Spleen (tissue), 11 donors: ENCODE measurements around the gene UBR7. TPM values are rescaled to one million over a fixed set of nuclear protein-coding genes. Genes with fewer than 3 reads are reported as not detected.

Source experiments
- DNase-seq: peaks from one replicate; pipeline ENCODE4 v3.0.0-alpha.2; 2020
- H3K27ac ChIP-seq, 8 donors: fragments of 200-600 bp; sonication (generic) in 7 of 8; 1 replicate in 4 of 8; 2 replicates in 4 of 8; pipeline versions ENCODE4 v1.5.0 to v1.8.0; 2016 to 2021; ENCODE audit warnings: inconsistent platforms in 4 of 8, mild to moderate bottlenecking in 4 of 8, moderate library complexity in 1 of 8
- H3K27me3 ChIP-seq, 7 donors: fragments of 200-600 bp; sonication (generic) in 6 of 7; replicated peaks in 1 of 7; 1 replicate in 4 of 7; 2 replicates in 3 of 7; pipeline versions ENCODE4 v1.5.0 to v1.8.0; 2016 to 2021; ENCODE audit warnings: inconsistent platforms in 3 of 7, mild to moderate bottlenecking in 1 of 7
- H3K36me3 ChIP-seq, 6 donors: fragments of 200-600 bp; sonication (generic) in 5 of 6; 1 replicate in 4 of 6; 2 replicates in 2 of 6; pipeline versions ENCODE4 v1.5.0 to v1.8.0; 2016 to 2021; ENCODE audit warnings: inconsistent platforms in 2 of 6
- H3K4me1 ChIP-seq, 6 donors: fragments of 200-600 bp; sonication (generic) in 5 of 6; 1 replicate in 3 of 6; 2 replicates in 3 of 6; pipeline versions ENCODE4 v1.5.0 to v1.8.0; 2016 to 2021; ENCODE audit warnings: inconsistent platforms in 3 of 6
- H3K4me3 ChIP-seq, 8 donors: fragments of 200-600 bp; sonication (generic) in 7 of 8; 1 replicate in 4 of 8; 2 replicates in 4 of 8; pipeline versions ENCODE4 v1.5.0 to v1.8.0; 2016 to 2021; ENCODE audit warnings: inconsistent platforms in 4 of 8, mild to moderate bottlenecking in 4 of 8, moderate library complexity in 2 of 8
- H3K9me3 ChIP-seq, 8 donors: fragments of 200-600 bp; sonication (generic) in 7 of 8; 1 replicate in 4 of 8; 2 replicates in 4 of 8; pipeline versions ENCODE4 v1.5.0 to v1.8.0; 2016 to 2021; ENCODE audit warnings: inconsistent platforms in 4 of 8
- CTCF ChIP-seq, 11 experiments: fragments of 200-600 bp in 7 of 11; fragments of 450-650 bp in 4 of 11; sonication (generic) in 4 of 11; IDR thresholded peaks in 8 of 11; conservative IDR thresholded peaks in 3 of 11; 1 replicate in 7 of 11; 2 replicates in 4 of 11; pipeline versions ENCODE4 v1.4.0 to v1.8.0; 2016 to 2021; ENCODE audit warnings: antibody characterized with exemption in 11 of 11, inconsistent platforms in 4 of 11, mild to moderate bottlenecking in 1 of 11
- POLR2A ChIP-seq, 3 donors: fragments of 450-650 bp; IDR thresholded peaks; one replicate each; pipeline ENCODE4 v1.5.1; 2017; ENCODE audit warnings: antibody characterized with exemption in 3 of 3, mild to moderate bottlenecking in 1 of 3
- POLR2AphosphoS5 ChIP-seq, 3 donors: sonication (generic); formaldehyde crosslinking; IDR thresholded peaks; one replicate each; pipeline ENCODE4 v1.5.1; 2017; ENCODE audit warnings: antibody characterized with exemption in 3 of 3
- WGBS, 5 donors: extraction: QIAGEN DNeasy Blood & Tissue Kit in 3 of 5; methylation state at CpG; one replicate each; pipeline versions ENCODE4 v1.1.5 to v1.1.7; 2013 to 2018; 5-methylcytosine and 5-hydroxymethylcytosine counted together
- intact Hi-C: fragments of 100-400 bp; cut with DNase I; formaldehyde crosslinking; loops from one replicate; pipeline ENCODE4 v1.15.0; 2023; ENCODE audit warnings: low total_unique reads
- polyA plus RNA-seq, 3 donors: library from polyadenylated mRNA; stranded (reverse); fragments of 200-250 nt; gene quantifications; one replicate each; pipeline ENCODE4 v1.2.1, GENCODE V29; 2013
- total RNA-seq, 7 donors: library from RNA; depleted of rRNA in 3 of 7; stranded (reverse); fragments of >200 nt in 3 of 7; fragmentation: NEBNext Ultra II Directional in 4 of 7; extraction: Animal tissue kit (Norgen Biotek cat#: 25700) in 4 of 7; gene quantifications; one replicate each; pipeline versions ENCODE4 v1.1.0 to v1.2.1, GENCODE V29; 2016 to 2021
- donor health status: healthy with polysubstance abuse.
- donor health status: DM: no; HTN: no; CAD: no; lungs with moderate emphysema.
- donor health status: DM: no; HTN: no; CAD: no.
- donor health status: Bipolar disorder and iron deficiency.
- donor health status: healthy.
- donor health status: DM: no; HTN: no; CAD: no.
- donor health status: DM: yes; HTN: yes; CAD: no.

The UBR7 gene
- total and polyA plus RNA-seq, 10 donors, result 9.7 to 39.7 (median 18.6) TPM

GRCh38 chr14:93267149-93267711 lies 60.2 kb downstream of the UBR7 start:
- Histone ChIP-seq H3K36me3 (peaks cover 0 to 28% (median 14%) of the 10 kb centered on the region in 6 donors), H3K4me1 (peaks cover 0 to 16% (median 0%) of the 10 kb centered on the region in 6 donors), H3K27me3 (no peaks in the 10 kb centered on the region), H3K9me3 (no peaks in the 10 kb centered on the region), H3K27ac (no peak overlapping the region), H3K4me3 (no peak overlapping the region)
- 77 to 90% (median 85%) methylated on average over 3 of the region's 3 CpGs for WGBS, 5 donors
- intact Hi-C loops, result no loop called here
- TF ChIP-seq POLR2A (IDR thresholded peaks at IDR 0.05) (no peak), POLR2AphosphoS5 (IDR thresholded peaks at IDR 0.05) (no peak), CTCF (IDR thresholded peaks at IDR 0.05 in 8 of 11, conservative IDR thresholded peaks at IDR 0.05 in 3 of 11) (no peak)
- DNase-seq, result no peak

GRCh38 chr14:93268406-93268805 lies 61.4 kb downstream of the UBR7 start:
- TF ChIP-seq POLR2AphosphoS5 (IDR thresholded peaks at IDR 0.05), result no peak
- no peak for TF ChIP-seq POLR2A (IDR thresholded peaks at IDR 0.05)
- no peak for TF ChIP-seq CTCF (IDR thresholded peaks at IDR 0.05 in 8 of 11, conservative IDR thresholded peaks at IDR 0.05 in 3 of 11)
- 96 to 100% (median 100%) methylated on average over 1 of the region's 1 CpG for WGBS, 5 donors

GRCh38 chr14:93269341-93270068 lies 62.4 kb downstream of the UBR7 start:
- no peak overlapping the region for H3K27ac ChIP-seq
- WGBS, 5 donors, result 82 to 93% (median 87%) methylated on average over 10 of the region's 10 CpGs
- peaks cover 0 to 15% (median 0%) of the 10 kb centered on the region in 6 donors for H3K4me1 ChIP-seq
- intact Hi-C loops, result no loop called here
- H3K36me3 ChIP-seq, result peaks cover 0 to 23% (median 0%) of the 10 kb centered on the region in 6 donors
- no peak overlapping the region for H3K4me3 ChIP-seq
- H3K27me3 ChIP-seq, result no peaks in the 10 kb centered on the region
- TF ChIP-seq POLR2AphosphoS5 (IDR thresholded peaks at IDR 0.05), result no peak
- no peak for TF ChIP-seq CTCF (IDR thresholded peaks at IDR 0.05 in 8 of 11, conservative IDR thresholded peaks at IDR 0.05 in 3 of 11)
- TF ChIP-seq POLR2A (IDR thresholded peaks at IDR 0.05), result no peak
- no peak for DNase-seq
- no peaks in the 10 kb centered on the region for H3K9me3 ChIP-seq

More at GRCh38 chr14:93268406-93268805, 61.4 kb downstream of the UBR7 start:
- DNase-seq, result no peak
- intact Hi-C loops, result no loop called here
- H3K9me3 ChIP-seq, result no peaks in the 10 kb centered on the region
- no peak overlapping the region for H3K27ac ChIP-seq
- peaks cover 0 to 16% (median 0%) of the 10 kb centered on the region in 6 donors for H3K4me1 ChIP-seq
- H3K36me3 ChIP-seq, result peaks cover 0 to 23% (median 4%) of the 10 kb centered on the region in 6 donors
- no peak overlapping the region for H3K4me3 ChIP-seq
- no peaks in the 10 kb centered on the region for H3K27me3 ChIP-seq

- Histone ChIP-seq H3K36me3 (peaks cover 0 to 23% (median 0%) of the 10 kb centered on the region in 6 donors), H3K27me3 (no peaks in the 10 kb centered on the region), H3K4me3 (no peak overlapping the region), H3K9me3 (no peaks in the 10 kb centered on the region), H3K4me1 (peaks cover 0 to 11% (median 0%) of the 10 kb centered on the region in 6 donors), H3K27ac (no peak overlapping the region)
- no peak for DNase-seq
- no peak for TF ChIP-seq POLR2A (IDR thresholded peaks at IDR 0.05)
- TF ChIP-seq CTCF (IDR thresholded peaks at IDR 0.05 in 8 of 11, conservative IDR thresholded peaks at IDR 0.05 in 3 of 11), result no peak
- no peak for TF ChIP-seq POLR2AphosphoS5 (IDR thresholded peaks at IDR 0.05)
- WGBS, 5 donors, result 45 to 63% (median 53%) methylated on average over 6 of the region's 6 CpGs
- intact Hi-C loops, result no loop called here
Measured at GRCh38 chr14:93271111-93271510, 64.1 kb downstream of the UBR7 start.
